GM21529 (cell line): Measurements from ENCODE around the gene OSBPL9.
"Not testable (repeated sequence)": the region's sequence is repeated elsewhere in the genome, so short reads cannot be mapped to it uniquely, and the experiment has no call there.

Experiments used
- ATAC-seq: cut with Tn5 transposase; IDR thresholded peaks from one replicate; pipeline ENCODE4 v1.9.1; 2021; ENCODE audit not compliant: unreplicated experiment

Gene OSBPL9

DNA sequence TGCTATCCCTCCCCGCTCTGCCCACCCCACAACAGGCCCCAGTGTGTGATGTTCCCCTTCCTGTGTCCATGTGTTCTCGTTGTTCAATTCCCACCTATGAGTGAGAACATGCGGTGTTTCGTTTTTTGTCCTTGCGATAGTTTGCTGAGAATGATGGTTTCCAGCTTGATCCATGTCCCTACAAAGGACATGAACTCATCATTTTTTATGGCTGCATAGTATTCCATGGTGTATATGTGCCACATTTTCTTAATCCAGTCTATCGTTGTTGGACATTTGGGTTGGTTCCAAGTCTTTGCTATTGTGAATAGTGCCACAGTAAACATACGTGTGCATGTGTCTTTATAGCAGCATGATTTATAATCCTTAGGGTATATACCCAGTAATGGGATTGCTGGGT is 84.9 kb downstream of the OSBPL9 start:
- not testable (repeated sequence) for ATAC-seq

DNA sequence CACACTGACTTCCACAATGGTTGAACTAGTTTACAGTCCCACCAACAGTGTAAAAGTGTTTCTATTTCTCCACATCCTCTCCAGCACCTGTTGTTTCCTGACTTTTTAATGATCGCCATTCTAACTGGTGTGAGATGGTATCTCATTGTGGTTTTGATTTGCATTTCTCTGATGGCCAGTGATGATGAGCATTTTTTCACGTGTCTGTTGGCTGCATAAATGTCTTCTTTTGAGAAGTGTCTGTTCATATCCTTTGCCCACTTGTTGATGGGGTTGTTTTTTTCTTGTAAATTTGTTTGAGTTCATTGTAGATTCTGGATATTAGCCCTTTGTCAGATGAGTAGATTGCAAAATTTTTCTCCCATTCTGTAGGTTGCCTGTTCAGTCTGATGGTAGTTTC is 85.3 kb downstream of the OSBPL9 start:
- ATAC-seq: not testable (repeated sequence)

DNA sequence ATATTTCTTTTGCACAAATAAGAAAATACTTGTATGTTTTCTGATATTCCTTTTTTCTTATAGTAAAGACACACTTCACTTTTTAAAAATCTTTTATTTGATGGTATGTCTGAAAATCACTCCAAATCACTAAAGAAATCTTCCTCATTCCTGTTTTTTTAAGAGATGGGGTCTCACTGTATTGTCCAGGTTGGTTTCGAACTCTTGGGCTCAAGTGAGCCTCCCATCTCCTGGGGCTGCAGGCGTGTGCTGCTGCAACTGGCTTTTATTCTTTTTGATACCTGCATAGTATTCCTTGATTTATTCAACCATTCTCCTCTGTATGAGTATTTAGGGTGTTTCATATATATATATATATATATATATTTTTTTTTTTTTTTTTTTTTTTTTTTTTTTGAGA is 88.1 kb downstream of the OSBPL9 start:
- ATAC-seq: no peak

DNA sequence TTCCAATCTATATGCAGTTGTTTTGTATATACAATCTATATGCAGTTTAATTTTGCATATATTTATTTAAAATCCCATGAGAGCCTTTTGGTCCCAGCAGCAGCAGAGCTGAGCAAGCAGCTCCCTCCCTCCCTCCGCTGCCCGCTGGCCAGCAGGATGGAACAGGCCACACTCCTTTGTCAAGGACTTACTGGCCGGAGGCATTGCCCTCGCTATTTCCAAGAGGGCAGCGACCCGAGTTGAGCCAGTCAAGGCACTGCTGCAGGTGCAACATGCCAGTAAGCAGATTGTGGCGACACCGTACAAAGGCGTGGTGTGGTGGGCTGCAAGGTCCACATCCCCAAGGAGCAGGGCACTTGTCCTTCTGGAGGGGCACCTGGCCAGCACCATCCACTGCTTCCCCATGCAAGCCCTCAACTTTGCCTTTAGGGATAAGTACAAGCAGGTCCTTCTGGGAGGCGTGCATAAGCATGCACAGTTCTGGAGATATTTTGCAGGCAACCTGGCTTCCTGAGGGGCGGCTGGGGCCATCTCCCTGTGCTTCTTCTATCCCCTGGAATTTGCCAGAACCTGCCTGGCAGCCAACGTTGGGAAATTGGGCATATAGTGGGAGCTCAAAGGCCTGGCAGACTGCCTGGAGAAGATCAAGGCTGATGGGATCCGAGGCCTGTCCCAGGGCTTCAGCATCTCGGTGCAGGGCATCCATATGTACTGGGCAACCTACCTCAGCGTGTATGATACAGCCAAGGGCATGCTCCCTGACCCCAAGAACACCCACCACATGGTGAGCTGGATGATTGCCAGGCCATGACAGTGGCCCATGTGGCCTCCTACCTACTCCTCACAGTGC is 92.2 kb downstream of the OSBPL9 start:
- no peak for ATAC-seq

DNA sequence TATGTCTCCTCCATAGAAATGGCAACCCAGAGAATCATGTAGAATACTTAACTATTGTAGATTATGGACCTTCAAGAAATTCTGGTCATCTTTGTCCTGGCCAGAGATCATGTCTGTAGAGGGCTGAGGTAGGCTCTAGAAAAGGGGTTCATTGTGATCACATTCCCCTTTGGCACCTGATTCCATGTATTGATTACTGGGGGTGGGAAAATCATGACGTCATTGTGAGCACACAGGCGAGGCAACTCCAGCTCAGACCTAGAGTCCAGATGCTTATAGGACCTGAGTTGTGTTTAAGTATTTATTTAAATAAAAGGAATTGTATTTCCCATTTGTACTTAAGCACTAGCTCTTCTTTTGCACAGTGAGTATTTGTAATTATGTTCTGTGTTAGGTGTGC is 93.1 kb downstream of the OSBPL9 start:
- ATAC-seq: no peak

DNA sequence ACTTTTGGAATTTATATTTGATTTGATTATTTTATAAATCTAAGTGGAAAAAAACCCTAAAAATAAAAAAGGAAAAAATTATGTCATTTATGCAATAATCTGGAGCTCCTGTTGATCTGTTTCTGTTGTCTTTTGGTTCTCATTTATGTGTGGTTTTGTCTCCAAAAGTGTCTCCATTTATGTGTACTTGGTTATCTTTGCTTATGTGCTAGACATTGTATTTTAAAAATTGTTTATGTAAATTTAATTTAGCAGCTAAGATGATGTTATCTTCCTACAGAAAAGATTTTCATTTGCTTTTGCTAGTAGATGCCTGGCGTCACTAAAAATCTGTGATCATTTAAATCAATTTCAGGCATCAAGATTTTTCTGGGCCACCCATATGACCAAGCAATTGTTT is 95.7 kb downstream of the OSBPL9 start:
- no peak for ATAC-seq

DNA sequence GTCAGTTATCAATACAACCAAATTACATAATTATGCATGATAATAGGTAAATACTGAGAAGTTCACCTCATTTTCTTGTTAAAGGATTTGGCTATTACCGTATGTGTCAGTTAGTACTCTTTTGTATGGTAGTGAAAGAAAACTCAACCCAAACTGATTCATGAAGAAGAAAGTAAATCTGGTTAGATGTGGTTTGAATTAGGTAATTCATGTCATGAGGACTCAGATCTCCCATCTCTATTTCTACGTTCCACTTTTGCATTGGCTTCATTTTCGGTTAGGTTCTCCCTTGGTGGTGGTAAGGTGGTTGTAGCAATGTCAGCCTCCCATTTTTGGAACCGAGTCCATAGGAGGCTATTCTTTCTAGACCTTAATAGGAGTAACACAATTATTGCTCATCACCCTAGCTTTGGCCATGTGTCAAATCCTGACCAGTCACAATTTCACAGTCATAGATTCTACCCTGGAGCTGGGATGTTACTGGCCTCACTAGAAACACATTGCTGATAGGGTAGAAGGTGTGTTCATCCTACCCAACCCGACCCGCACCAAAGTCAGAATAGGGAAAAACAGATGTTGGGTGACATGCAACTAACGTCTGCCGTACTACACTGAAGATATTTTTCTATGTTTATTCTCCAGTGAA is 97.6 kb downstream of the OSBPL9 start:
- no peak for ATAC-seq

DNA sequence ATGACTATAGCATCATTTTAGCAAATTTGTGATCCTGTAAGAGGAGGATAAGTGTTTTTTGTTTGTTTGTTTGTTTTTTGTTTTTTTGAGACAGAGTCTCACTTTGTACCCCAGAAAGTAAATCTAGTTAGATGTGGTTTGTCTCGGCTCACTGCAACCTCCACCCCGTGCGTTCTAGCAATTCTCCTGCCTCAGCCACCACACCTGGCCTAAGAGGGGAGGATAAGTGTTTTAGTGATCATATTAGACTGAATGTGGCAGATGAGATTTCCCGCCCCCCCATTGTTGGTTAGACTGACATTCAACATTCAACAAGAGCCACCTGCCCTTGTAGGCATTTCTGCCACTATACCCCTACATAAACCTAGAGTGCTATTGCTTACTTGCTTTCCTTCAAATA is 98.5 kb downstream of the OSBPL9 start:
- no peak for ATAC-seq

DNA sequence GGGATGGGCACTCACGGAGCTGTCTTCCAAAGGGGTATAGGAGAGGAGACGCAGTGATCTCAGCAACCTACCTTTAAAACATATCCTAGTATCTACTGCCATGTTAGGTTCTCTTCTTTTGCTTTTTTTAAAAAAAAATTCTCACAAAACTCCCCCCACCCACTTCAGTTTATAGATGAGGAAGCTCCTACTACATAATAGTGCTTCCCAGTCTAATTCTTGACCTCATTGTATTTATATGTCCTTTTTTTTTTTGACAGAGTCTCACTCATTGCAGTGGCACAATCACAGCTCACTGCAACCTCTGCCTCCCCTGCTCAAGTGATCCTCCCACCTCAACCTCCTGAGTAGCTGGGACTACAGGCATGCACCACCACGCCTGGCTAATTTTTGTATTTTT is 99.9 kb downstream of the OSBPL9 start:
- ATAC-seq: no peak

DNA sequence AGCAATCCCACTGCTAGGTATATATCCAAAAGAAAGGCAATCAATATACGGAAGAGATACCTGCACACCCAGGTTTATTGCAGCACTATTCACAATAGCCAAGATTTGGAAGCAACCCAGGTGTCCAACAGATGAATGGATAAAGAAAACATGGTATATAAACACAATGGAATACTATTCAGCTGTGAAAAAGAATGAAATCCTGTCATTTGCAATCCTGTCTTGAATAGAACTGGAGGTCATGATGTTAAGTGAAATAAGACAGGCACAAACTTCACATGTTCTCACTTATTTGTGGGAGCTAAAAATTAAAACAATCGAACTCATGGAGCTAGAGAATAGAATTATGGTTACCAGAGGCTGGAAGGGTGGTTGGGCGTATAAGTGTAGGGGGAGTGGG is 101.0 kb downstream of the OSBPL9 start:
- no peak for ATAC-seq

DNA sequence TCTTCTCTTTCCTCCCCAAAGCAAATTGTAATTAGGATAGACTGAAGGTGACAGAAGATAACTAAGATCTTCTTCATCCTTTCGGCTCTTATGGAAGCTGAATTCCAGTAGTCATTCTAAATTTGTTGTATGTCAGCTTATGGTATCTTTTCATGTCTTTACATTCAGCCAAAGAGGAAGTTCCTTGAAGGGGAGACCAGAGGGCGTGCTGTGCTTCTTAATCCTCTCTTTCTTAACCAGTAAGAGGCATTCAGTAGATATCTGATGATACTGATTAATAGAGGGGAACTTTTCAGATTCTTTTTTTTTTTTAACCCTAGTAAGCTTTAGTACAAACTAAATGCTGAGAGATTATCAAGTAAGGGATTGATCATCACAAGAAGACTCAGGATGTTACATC is 102.3 kb downstream of the OSBPL9 start:
- no peak for ATAC-seq

DNA sequence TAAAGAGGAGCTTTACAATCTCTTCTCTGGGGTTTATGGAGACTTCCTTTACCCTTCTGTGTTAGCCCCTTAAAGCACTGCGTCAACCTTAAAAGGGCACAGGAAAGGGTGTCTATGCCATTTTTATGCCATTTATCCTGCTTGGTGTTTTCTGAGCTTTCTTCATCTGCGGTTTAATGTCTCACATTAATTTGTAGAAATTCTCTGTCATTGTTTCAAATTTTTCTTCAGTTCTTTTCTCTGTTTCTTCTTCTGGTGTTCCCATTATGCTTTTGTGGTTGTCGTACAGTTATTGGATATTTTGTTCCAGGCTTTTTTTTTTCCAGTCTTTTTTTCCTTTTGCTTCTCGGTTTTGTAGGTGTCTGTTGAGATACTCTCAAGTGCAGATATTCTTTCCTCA is 107.9 kb downstream of the OSBPL9 start:
- ATAC-seq: no peak

DNA sequence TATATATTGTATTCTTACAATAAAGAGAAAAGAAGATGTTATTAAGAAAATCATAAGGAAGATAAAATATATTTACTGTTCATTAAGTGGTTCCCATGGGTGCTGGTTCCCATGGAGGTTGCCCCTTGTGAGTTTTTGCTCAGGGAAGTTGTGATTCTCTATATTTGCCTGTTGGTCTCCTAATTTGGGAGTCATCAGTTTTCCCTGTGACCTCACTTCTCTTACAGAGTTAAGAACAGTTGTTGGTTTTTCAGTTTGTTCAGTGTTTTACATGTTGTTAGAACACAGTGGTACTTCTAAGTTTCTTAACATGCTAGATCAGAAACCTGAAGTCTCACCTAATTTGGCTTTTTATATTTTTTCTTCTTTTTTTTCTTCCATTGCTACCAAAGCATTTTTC is 109.2 kb downstream of the OSBPL9 start:
- ATAC-seq: no peak

DNA sequence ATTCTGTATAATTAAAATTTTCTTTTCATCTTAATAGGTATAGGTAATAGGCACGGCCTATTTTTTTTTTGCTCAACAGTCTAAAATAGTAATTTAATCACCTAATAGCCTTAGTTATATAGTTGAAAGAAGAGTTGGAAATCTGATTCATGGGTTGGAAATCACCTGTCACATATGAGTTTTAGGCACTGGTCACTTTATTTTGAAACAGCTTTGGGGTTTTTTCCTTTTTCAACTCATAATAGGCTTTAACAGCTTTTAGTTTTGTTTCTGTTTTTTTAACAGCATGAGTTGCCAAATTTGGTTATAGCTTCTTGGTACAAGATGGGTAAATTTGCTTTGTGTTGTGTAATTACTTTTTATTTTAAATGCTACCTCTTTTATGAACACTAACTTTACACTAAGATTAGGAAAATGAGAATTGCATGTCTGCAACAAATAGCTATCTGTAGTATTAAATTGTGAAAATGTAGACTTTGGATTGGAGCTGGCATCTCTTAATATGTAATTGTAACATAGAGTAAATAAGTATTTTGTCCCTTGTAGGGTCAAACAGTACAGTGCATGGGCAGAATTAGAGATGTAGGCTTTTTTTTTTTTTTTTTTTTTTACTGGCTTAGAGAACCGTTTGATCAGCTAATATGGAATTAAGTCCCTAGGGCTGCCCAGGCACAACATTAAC is 109.8 kb downstream of the OSBPL9 start:
- no peak for ATAC-seq

DNA sequence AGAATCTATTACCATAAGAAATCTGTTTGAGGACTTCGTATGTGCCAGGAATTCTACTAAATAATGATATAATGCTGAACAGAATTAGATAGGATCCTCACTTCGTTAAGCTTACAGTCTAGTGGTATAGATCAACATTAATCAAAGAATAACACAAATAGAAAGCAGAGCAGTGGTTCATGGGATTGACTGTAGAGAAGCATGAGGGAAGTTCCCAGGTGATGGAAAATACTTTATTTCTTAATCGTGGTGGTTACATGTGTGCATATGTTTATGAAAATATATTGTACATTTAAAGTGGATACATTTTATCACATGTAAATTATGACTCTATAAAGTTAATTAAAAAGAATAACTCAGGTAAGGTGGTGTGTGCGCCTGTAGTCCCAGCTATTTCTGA is 110.5 kb downstream of the OSBPL9 start:
- ATAC-seq: no peak

DNA sequence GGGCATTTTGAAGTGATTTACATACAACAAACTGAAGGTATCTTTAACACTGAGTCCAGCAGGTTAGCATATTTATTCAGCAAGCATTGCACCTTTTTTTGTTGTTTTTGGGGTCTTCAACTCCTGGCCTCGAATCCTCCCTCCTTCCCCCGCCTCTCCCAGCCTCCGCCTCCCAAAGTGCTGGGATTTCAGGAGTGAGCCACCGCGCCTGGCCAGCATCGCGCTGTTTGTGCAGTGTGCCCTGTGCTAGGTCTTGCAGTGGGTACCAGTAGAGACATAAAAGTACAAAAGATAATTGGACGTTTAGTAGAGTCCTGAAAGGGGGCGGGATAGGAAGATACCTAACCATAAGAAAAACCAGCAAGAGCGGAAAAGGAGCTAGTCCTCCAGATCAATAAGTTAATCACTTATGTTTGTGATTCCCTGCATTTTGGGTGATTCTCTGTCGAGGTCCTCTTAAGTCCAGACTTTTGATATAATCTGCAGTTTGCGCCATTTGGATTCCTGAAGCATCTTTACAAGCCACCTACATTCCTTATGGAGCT is 111.8 kb downstream of the OSBPL9 start:
- no peak for ATAC-seq

DNA sequence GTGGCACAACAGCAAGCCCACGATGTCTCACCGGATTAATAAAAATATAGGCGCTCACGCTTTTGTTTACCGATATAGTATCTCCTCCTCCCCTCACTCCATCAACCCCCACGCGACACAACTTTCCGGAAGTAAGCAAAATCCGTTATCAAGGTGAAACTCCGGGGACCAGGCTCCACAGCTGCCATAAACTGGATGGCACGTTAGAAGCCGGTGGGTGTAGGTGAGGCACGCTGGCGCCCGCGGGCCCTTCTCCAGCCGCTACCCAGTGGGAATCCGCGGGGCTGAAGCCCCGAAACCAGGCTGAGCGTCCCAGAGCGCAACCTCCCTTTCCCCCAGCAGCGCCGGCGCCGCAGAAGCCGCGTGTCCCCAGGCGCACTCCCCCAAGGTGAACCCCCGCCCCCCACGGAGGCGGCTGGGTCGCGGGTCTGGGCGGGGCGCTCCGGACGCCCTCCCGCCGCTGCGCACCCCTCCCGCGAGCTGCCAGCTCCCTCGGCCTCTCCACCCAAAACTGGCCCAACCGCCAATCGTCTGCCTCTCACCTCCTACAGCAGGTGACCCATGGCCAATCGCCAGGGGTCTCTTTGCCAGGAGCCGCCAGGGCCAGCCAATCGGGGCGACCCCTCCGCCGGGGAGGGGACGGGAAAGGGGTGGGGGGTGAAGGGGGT is 112.4 kb downstream of the OSBPL9 start:
- ATAC-seq: peak; percentile 88

DNA sequence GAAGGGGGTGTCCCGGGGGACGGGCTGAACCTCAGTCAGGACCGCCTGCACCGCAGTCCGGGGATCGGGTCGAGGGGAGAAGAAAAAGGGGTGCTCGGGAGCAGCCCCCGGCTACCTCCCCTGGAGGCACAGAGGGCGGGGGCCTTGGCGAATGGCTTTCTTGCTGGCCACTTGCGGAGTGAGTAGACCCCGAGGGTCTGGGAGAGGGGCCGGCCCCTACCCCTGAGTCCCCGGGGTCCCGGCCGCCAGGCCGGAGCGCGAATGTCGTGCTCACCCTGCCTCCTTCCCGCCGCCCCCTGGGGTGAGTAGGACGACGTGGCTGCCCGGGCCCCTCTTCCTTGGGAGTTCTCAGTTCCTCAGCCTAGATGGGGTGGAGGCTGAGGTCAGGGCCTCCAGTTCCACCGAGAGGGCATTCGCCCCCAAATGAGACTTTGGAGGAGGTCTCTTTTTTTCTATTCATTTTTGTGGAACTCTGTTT is 113.0 kb downstream of the OSBPL9 start:
- peak; percentile 29 for ATAC-seq

DNA sequence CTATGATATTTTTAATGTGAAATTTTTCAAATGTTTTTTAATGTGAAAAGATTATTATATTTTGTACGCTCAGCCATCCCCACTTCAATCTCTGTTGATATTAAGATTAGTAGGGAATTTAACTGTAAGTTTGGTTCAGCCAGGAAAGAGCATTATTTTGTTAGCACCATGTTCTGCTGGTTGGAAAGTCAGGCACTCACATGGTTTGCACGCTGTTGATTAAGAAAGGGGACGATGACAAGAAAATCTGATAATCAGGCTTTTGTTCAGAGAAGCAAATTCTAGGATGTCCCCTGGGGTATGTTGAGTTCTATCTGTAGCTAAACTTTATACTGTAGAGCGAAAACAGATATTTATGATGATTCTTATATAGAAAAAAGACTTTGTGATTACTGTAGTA is 115.1 kb downstream of the OSBPL9 start:
- no peak for ATAC-seq

DNA sequence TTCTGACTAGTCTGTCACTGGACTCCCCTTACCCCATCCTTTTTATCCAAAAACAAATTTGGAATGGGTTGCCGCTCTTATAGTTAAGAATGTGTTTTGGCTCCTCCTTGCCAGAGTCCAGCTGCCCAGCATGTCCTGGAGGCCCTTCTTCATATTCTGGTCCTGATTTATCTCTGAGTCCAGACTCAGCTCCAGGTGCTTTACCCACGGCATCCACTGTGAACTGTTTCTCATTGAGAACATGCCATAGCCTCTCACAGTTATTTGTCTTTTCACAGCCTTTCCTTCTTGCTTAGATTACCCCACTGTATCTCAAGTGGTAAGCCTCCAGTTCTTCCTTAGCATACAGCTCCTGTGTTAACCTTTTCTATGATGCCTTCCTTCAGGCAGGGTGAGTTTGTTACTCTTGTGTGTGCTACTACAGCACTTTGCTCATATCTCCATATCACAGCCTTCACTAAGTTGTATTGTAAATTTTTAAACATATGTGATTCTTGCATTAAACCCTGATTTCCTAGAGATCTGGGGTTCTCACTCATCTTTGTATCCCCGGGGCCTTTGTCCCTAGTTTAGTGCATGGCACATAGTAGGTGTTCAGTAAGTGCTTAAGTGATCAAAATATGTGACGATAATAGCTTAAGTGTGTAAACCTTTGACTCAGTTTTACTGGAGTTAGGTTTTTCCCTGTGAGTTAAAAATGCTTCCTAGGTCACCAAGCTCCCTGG is 116.0 kb downstream of the OSBPL9 start:
- ATAC-seq: no peak

DNA sequence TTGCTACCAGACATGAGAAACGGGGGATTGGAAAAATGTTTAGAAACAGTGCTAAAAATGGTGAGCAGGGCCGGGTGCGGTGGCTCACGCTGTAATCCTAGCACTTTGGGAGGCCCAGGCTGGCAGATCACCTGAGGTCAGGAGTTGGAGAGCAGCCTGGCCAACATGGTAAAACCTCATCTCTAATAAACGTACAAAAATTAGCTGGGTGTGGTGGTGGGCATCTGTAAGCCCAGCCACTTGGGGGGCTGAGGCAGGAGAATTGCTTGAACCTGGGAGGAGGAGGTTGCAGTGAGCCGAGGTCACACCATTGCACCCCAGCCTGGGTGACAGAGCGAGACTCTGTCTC is 116.5 kb downstream of the OSBPL9 start:
- not testable (repeated sequence) for ATAC-seq
